CD14-positive monocyte (primary cell): ENCODE data around the gene CDH8. TPM values are rescaled to one million over a fixed set of nuclear protein-coding genes. Genes with fewer than 3 reads are reported as not detected.
"Not testable (repeated sequence)": the region's sequence is repeated elsewhere in the genome, so short reads cannot be mapped to it uniquely, and the experiment has no call there.

Experiments used
- DNase-seq, 3 donors: peaks; one replicate each; pipeline ENCODE4 v3.0.0-alpha.2; 2011 to 2022
- H2AFZ ChIP-seq: 2 replicates; pipeline ENCODE4 v1.6.0; 2012; ENCODE audit warnings: mild to moderate bottlenecking, low read depth, low read length, inconsistent platforms; ENCODE audit not compliant: insufficient read depth, poor library complexity, severe bottlenecking
- H3K27ac ChIP-seq, 2 donors: 1 replicate in 1 of 2; 2 replicates in 1 of 2; pipeline ENCODE4 v1.5.1; 2012 to 2013; ENCODE audit warnings: low read length in 2 of 2, control low read depth in 1 of 2, inconsistent platforms in 1 of 2, low read depth in 1 of 2, mild to moderate bottlenecking in 1 of 2
- H3K27me3 ChIP-seq, 2 donors: one replicate each; pipeline versions ENCODE4 v1.6.0 to v1.6.1; 2011 to 2013; ENCODE audit warnings: low read length in 2 of 2; ENCODE audit not compliant: control insufficient read depth in 2 of 2, insufficient read depth in 2 of 2
- H3K36me3 ChIP-seq, 2 donors: replicated peaks in 1 of 2; 1 replicate in 1 of 2; 2 replicates in 1 of 2; pipeline versions ENCODE4 v1.5.1 to v1.6.1; 2012 to 2013; ENCODE audit warnings: low read length in 2 of 2, control low read depth in 1 of 2, inconsistent platforms in 1 of 2, mild to moderate bottlenecking in 1 of 2; ENCODE audit not compliant: insufficient read depth in 2 of 2, control insufficient read depth in 1 of 2
- H3K4me1 ChIP-seq, 2 donors: 1 replicate in 1 of 2; 2 replicates in 1 of 2; pipeline versions ENCODE4 v1.5.1 to v1.6.1; 2012 to 2013; ENCODE audit warnings: low read length in 2 of 2, control low read depth in 1 of 2, inconsistent platforms in 1 of 2, mild to moderate bottlenecking in 1 of 2, moderate library complexity in 1 of 2; ENCODE audit not compliant: insufficient read depth in 2 of 2, control insufficient read depth in 1 of 2
- H3K4me2 ChIP-seq: replicated peaks from 2 replicates; pipeline ENCODE3; 2012; ENCODE audit warnings: low read length, moderate library complexity, mild to moderate bottlenecking; ENCODE audit not compliant: poor library complexity, severe bottlenecking; ENCODE audit errors: extremely low read depth
- H3K4me3 ChIP-seq, 3 experiments: fragments of 200-600 bp in 1 of 3; sonication (generic) in 1 of 3; replicated peaks in 1 of 3; 1 replicate in 2 of 3; 2 replicates in 1 of 3; pipeline ENCODE4 v1.5.1; 2011 to 2013; ENCODE audit warnings: low read length in 3 of 3, mild to moderate bottlenecking in 3 of 3, control low read depth in 2 of 3, low read depth in 2 of 3, inconsistent platforms in 1 of 3, moderate library complexity in 1 of 3
- H3K79me2 ChIP-seq: 2 replicates; pipeline ENCODE4 v1.6.0; 2012; ENCODE audit warnings: mild to moderate bottlenecking, control low read depth, inconsistent platforms, low read length, moderate library complexity; ENCODE audit not compliant: insufficient read depth
- H3K9ac ChIP-seq: 2 replicates; pipeline ENCODE4 v1.6.0; 2017; ENCODE audit warnings: low read length, mild to moderate bottlenecking; ENCODE audit not compliant: insufficient read depth, poor library complexity, severe bottlenecking
- H3K9me3 ChIP-seq, 2 donors: replicated peaks in 1 of 2; 1 replicate in 1 of 2; 2 replicates in 1 of 2; pipeline versions ENCODE4 v1.5.1 to v1.6.1; 2012 to 2013; ENCODE audit warnings: low read length in 2 of 2, control low read depth in 1 of 2; ENCODE audit not compliant: control insufficient read depth in 1 of 2, insufficient read depth in 1 of 2
- H4K20me1 ChIP-seq: 2 replicates; pipeline ENCODE4 v1.6.0; 2012; ENCODE audit warnings: mild to moderate bottlenecking, low read length, control low read depth, moderate library complexity; ENCODE audit not compliant: insufficient read depth
- H3K27ac Mint-ChIP-seq, 7 donors: one replicate each; pipeline ENCODE4 v1.8.0; 2020; ENCODE audit warnings: mild to moderate bottlenecking in 7 of 7, mixed read lengths in 7 of 7, moderate library complexity in 6 of 7, inconsistent platforms in 2 of 7
- H3K27me3 Mint-ChIP-seq, 3 donors: one replicate each; pipeline ENCODE4 v1.8.0; 2021 to 2022; ENCODE audit warnings: low read depth in 3 of 3, mild to moderate bottlenecking in 3 of 3, mixed read lengths in 3 of 3, moderate library complexity in 3 of 3, inconsistent platforms in 1 of 3
- H3K36me3 Mint-ChIP-seq, 2 donors: one replicate each; pipeline ENCODE4 v1.8.0; 2020; ENCODE audit warnings: mixed read lengths in 2 of 2, inconsistent platforms in 1 of 2, mild to moderate bottlenecking in 1 of 2
- H3K4me1 Mint-ChIP-seq: one replicate; pipeline ENCODE4 v1.8.0; 2020; ENCODE audit warnings: mild to moderate bottlenecking, mixed read lengths
- H3K4me3 Mint-ChIP-seq, 2 donors: one replicate each; pipeline ENCODE4 v1.8.0; 2020; ENCODE audit warnings: mild to moderate bottlenecking in 2 of 2, mixed read lengths in 2 of 2, moderate library complexity in 1 of 2
- H3K9me3 Mint-ChIP-seq, 7 donors: one replicate each; pipeline ENCODE4 v1.8.0; 2020 to 2022; ENCODE audit warnings: mixed read lengths in 7 of 7, mild to moderate bottlenecking in 6 of 7, moderate library complexity in 6 of 7, inconsistent platforms in 2 of 7
- CTCF ChIP-seq: fragments of 200-600 bp; IDR thresholded peaks from one replicate; pipeline ENCODE4 v1.8.0; 2022; ENCODE audit warnings: antibody characterized with exemption, mild to moderate bottlenecking
- WGBS: methylation state at CpG from one replicate; pipeline ENCODE4 v1.1.5; 2013; ENCODE audit warnings: missing lambda C conversion rate; ENCODE audit not compliant: insufficient coverage; 5-methylcytosine and 5-hydroxymethylcytosine counted together
- intact Hi-C, 2 donors: fragments of 100-400 bp; cut with micrococcal nuclease; formaldehyde crosslinking; loops; one replicate each; pipeline versions ENCODE4 v1.15.0 to v1.15.1; 2023
- polyA plus RNA-seq, 3 donors: library from polyadenylated mRNA; depleted of rRNA in 1 of 3; unstranded in 2 of 3; stranded (reverse) in 1 of 3; fragments of 300-500 nt in 2 of 3; fragments of >200 nt in 1 of 3; fragmentation: Illumina TruSeq in 2 of 3; gene quantifications; 1 replicate in 2 of 3; 2 replicates in 1 of 3; pipeline ENCODE4 v1.2.3, GENCODE V29; 2012 to 2021

CDH8 gene
- polyA plus RNA-seq, 3 donors: not detected

DNA sequence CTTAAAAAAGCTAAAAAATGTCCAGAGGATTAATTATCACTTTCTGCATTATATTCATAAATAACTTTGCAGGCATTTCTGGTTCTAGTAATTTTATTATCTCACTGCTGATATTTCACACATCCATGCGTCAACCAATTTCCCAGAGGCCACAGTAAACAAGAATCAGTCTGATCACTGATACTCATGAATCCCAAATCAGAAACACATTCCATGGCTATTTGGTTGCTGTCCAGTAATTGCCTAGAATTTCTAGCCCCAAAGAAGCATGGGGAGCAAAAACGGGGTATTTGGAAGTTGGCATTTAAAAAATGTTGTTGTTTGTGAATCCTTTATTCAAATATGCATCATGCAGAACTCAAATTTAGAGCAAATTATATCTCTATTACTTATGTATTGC is 244.8 kb downstream of the CDH8 start:
- intact Hi-C loops: no loop called here
- no peaks in the 10 kb centered on the region for H3K36me3 ChIP-seq
- no peaks in the 10 kb centered on the region for H3K36me3 Mint-ChIP-seq
- no peak overlapping the region for H2AFZ ChIP-seq
- DNase-seq: no peak
- no peaks in the 10 kb centered on the region for H4K20me1 ChIP-seq
- no peak overlapping the region for H3K27ac Mint-ChIP-seq
- H3K9me3 ChIP-seq: no peaks in the 10 kb centered on the region
- H3K27me3 Mint-ChIP-seq: no peaks in the 10 kb centered on the region
- peaks cover 0 to 5% (median 0%) of the 10 kb centered on the region in 7 donors for H3K9me3 Mint-ChIP-seq
- no peak for TF ChIP-seq CTCF
- H3K4me2 ChIP-seq: no peak overlapping the region
- no peak overlapping the region for H3K4me3 ChIP-seq
- no peak overlapping the region for H3K4me3 Mint-ChIP-seq
- no peaks in the 10 kb centered on the region for H3K79me2 ChIP-seq
- H3K9ac ChIP-seq: no peak overlapping the region
- H3K27ac ChIP-seq: no peak overlapping the region
- 100% methylated on average over 1 of the region's 2 CpGs for WGBS
- no peaks in the 10 kb centered on the region for H3K4me1 ChIP-seq
- H3K27me3 ChIP-seq: no peaks in the 10 kb centered on the region
- no peaks in the 10 kb centered on the region for H3K4me1 Mint-ChIP-seq

GRCh38 chr16:61781855-61782254 is 254.4 kb downstream of the CDH8 start:
- H3K27me3 ChIP-seq, H2AFZ ChIP-seq, H3K4me3 Mint-ChIP-seq, H3K36me3 Mint-ChIP-seq, H3K27ac Mint-ChIP-seq, H3K27me3 Mint-ChIP-seq, H3K4me1 Mint-ChIP-seq, intact Hi-C loops, H3K9me3 Mint-ChIP-seq, H3K36me3 ChIP-seq, DNase-seq, H3K9ac ChIP-seq, H3K4me1 ChIP-seq, H3K79me2 ChIP-seq, H3K4me3 ChIP-seq, H3K4me2 ChIP-seq, H4K20me1 ChIP-seq, H3K9me3 ChIP-seq, H3K27ac ChIP-seq: not testable (repeated sequence)
- no CpG with 5 or more reads among the region's 16 CpGs for WGBS
